Activated T-cell treated with anti-CD3 and anti-CD28 coated beads for 1 hour (primary cell): ENCODE results near the gene FAM193A.
"Not testable (repeated sequence)": the region's sequence is repeated elsewhere in the genome, so short reads cannot be mapped to it uniquely, and the experiment has no call there.

Experiments used
- DNase-seq: peaks from one replicate; pipeline ENCODE4 v3.0.0-alpha.2; 2020; ENCODE audit warnings: low read depth

Gene FAM193A

GRCh38 chr4:2695346-2696060, 159.1 kb downstream of the FAM193A start:
- no peak for DNase-seq

- DNase-seq: no peak
These were observed 160.0 kb downstream of the FAM193A start for GRCh38 chr4:2696423-2696822.

- DNase-seq: no peak
These were observed 161.6 kb downstream of the FAM193A start for GRCh38 chr4:2697995-2698414.

- DNase-seq: no peak
These were observed 162.1 kb downstream of the FAM193A start for GRCh38 chr4:2698504-2698903.

GRCh38 chr4:2698951-2699505, 162.6 kb downstream of the FAM193A start:
- DNase-seq: no peak

- no peak for DNase-seq
These were observed 163.1 kb downstream of the FAM193A start for GRCh38 chr4:2699534-2699933.

GRCh38 chr4:2700031-2700430, 163.6 kb downstream of the FAM193A start:
- DNase-seq: no peak

GRCh38 chr4:2702361-2702760, 165.9 kb downstream of the FAM193A start:
- DNase-seq: no peak

GRCh38 chr4:2702770-2703169, 166.3 kb downstream of the FAM193A start:
- DNase-seq: no peak

GRCh38 chr4:2712261-2712842, 175.9 kb downstream of the FAM193A start:
- DNase-seq: no peak

GRCh38 chr4:2713337-2713736, 176.9 kb downstream of the FAM193A start:
- no peak for DNase-seq

- peak; percentile 13 for DNase-seq
These were observed 177.8 kb downstream of the FAM193A start for GRCh38 chr4:2714061-2714770.

GRCh38 chr4:2714918-2715317, 178.5 kb downstream of the FAM193A start:
- no peak for DNase-seq

GRCh38 chr4:2715426-2715825, 179.0 kb downstream of the FAM193A start:
- no peak for DNase-seq

GRCh38 chr4:2716236-2716635, 179.8 kb downstream of the FAM193A start:
- no peak for DNase-seq

GRCh38 chr4:2721586-2721985, 185.1 kb downstream of the FAM193A start:
- no peak for DNase-seq

GRCh38 chr4:2722033-2722432, 185.6 kb downstream of the FAM193A start:
- DNase-seq: no peak

- DNase-seq: no peak
These were observed 187.3 kb downstream of the FAM193A start for GRCh38 chr4:2723751-2724150.

GRCh38 chr4:2725380-2725779, 188.9 kb downstream of the FAM193A start:
- no peak for DNase-seq

- not testable (repeated sequence) for DNase-seq
These were observed 190.4 kb downstream of the FAM193A start for GRCh38 chr4:2726881-2727280.

- DNase-seq: no peak
These were observed 191.8 kb downstream of the FAM193A start for GRCh38 chr4:2728221-2728620.

- DNase-seq: no peak
These were observed 192.5 kb downstream of the FAM193A start for GRCh38 chr4:2728806-2729532.
